Stimulated activated CD8-positive, alpha-beta memory T cell treated with anti-CD3 and anti-CD28 coated beads, Interleukin-4, amount 100 ng/mL, for 48 hours (primary cell): ENCODE measurements around the gene ZDHHC14.
"Not testable (repeated sequence)": the region's sequence is repeated elsewhere in the genome, so short reads cannot be mapped to it uniquely, and the experiment has no call there.

Experiments
- DNase-seq: peaks from one replicate; pipeline ENCODE4 v3.0.0-alpha.2; 2020

The ZDHHC14 gene

GRCh38 chr6:157708933-157709332 lies 327.9 kb downstream of the ZDHHC14 start:
- DNase-seq = no peak

GRCh38 chr6:157709555-157709954 lies 328.6 kb downstream of the ZDHHC14 start:
- DNase-seq = no peak

GRCh38 chr6:157710604-157711003 lies 329.6 kb downstream of the ZDHHC14 start:
- no peak for DNase-seq

- DNase-seq = no peak
Observed at GRCh38 chr6:157711060-157711459, 330.1 kb downstream of the ZDHHC14 start.

GRCh38 chr6:157712585-157713295 lies 331.8 kb downstream of the ZDHHC14 start:
- DNase-seq = no peak

GRCh38 chr6:157713451-157714152 lies 332.6 kb downstream of the ZDHHC14 start:
- DNase-seq = no peak

GRCh38 chr6:157714153-157714490 lies 333.1 kb downstream of the ZDHHC14 start:
- DNase-seq = no peak

GRCh38 chr6:157715728-157716164 lies 334.8 kb downstream of the ZDHHC14 start:
- no peak for DNase-seq

- DNase-seq = no peak
Observed at GRCh38 chr6:157716251-157716995, 335.4 kb downstream of the ZDHHC14 start.

GRCh38 chr6:157717340-157717748 lies 336.4 kb downstream of the ZDHHC14 start:
- no peak for DNase-seq

GRCh38 chr6:157718503-157719187 lies 337.7 kb downstream of the ZDHHC14 start:
- no peak for DNase-seq

- not testable (repeated sequence) for DNase-seq
Observed at GRCh38 chr6:157720964-157721363, 340.0 kb downstream of the ZDHHC14 start.

GRCh38 chr6:157721426-157721825 lies 340.4 kb downstream of the ZDHHC14 start:
- DNase-seq = no peak

- no peak for DNase-seq
Observed at GRCh38 chr6:157721830-157722229, 340.8 kb downstream of the ZDHHC14 start.

GRCh38 chr6:157723376-157723775 lies 342.4 kb downstream of the ZDHHC14 start:
- DNase-seq = no peak

GRCh38 chr6:157724138-157724820 lies 343.3 kb downstream of the ZDHHC14 start:
- no peak for DNase-seq

- DNase-seq = no peak
Observed at GRCh38 chr6:157724960-157725741, 344.2 kb downstream of the ZDHHC14 start.

- no peak for DNase-seq
Observed at GRCh38 chr6:157725836-157726235, 344.8 kb downstream of the ZDHHC14 start.

- no peak for DNase-seq
Observed at GRCh38 chr6:157726892-157727628, 346.1 kb downstream of the ZDHHC14 start.
